ENCODE results near the gene RECQL5.

DNA sequence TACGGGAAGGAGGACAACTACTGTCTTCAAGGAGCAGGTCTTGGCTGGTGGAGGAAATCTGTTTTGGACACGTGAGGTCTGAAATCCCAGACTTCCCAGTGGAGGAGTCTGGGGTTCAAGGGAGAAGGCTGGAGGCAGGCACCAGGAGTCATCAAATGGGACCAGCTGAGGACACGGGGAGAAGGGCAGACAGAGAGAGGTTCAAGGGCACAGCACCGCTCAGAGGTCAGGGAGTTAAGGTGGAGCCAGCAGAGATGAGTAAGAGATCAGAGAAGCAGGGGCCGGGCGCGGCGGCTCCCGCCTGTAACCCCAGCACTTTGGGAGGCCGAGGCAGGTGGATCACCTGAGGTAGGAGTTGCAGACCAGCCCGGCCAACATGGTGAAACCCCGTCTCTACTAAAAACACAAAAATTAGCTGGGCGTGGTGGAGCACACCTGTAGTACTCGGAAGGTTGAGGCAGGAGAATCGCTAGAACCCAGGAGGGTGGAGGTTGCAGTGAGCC lies 44.1 kb downstream of the RECQL5 start:
- no peak for TF ChIP-seq POLR2A (IDR thresholded peaks at IDR 0.05)
- TF ChIP-seq, protein P1, sequence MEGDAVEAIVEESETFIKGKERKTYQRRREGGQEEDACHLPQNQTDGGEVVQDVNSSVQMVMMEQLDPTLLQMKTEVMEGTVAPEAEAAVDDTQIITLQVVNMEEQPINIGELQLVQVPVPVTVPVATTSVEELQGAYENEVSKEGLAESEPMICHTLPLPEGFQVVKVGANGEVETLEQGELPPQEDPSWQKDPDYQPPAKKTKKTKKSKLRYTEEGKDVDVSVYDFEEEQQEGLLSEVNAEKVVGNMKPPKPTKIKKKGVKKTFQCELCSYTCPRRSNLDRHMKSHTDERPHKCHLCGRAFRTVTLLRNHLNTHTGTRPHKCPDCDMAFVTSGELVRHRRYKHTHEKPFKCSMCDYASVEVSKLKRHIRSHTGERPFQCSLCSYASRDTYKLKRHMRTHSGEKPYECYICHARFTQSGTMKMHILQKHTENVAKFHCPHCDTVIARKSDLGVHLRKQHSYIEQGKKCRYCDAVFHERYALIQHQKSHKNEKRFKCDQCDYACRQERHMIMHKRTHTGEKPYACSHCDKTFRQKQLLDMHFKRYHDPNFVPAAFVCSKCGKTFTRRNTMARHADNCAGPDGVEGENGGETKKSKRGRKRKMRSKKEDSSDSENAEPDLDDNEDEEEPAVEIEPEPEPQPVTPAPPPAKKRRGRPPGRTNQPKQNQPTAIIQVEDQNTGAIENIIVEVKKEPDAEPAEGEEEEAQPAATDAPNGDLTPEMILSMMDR (IDR thresholded peaks at IDR 0.05): no peak
